ENCODE data around the gene C19orf38. TPM values are rescaled to one million over a fixed set of nuclear protein-coding genes. Genes with fewer than 3 reads are reported as not detected.

The C19orf38 gene
- total RNA-seq, 1 donor = under 0.01 TPM

DNA sequence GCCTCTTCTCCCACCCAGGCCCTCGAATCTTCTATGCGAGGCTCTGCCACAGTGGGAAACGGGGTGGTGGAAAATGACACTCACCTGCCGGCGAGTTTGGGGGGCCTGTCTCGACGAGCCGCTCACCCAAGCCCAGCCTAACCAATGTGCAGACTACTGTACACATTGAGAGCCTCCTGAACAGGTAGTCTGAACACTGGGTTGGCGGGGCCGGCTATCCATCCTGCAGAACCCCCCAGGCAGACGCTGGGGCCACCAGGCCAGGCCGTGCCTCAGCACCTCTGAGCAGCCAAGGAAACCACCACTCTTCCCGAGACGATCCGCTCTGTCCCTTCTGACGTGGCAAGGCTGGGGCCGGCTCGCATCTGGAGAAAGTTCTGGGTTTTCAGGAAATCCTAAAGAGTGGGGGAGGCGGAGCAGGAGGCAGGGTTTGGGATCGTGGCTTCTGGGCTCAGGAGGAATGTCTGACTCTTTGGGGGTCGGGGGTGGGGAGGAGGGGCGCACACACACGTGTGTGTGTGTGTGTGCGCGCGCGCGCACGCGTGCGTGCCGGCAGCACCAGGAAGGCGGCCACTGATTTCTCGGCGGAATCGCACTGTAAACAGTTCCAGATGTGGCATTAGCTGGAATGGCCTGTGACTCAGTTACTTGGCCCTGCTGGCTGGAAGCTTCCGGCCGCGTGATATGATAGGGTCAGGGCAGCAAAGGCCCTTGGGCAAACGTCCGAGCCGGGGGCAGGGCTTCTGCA is 30.8 kb upstream of the C19orf38 start:
- Histone ChIP-seq H3K4me3 (ENCODE audit: insufficient read depth, low read length) (peak overlapping the region; percentile 86), H2AFZ (ENCODE audit: low read length) (no peak overlapping the region), H3K4me1 (ENCODE audit: insufficient read depth, low read length) (peaks cover 46% of the 10 kb centered on the region), H3K79me2 (ENCODE audit: insufficient read depth, low read length) (peaks cover 34% of the 10 kb centered on the region), H3K27ac (ENCODE audit: low read depth, low read length) (peak overlapping the region; percentile 97), H3K36me3 (ENCODE audit: insufficient read depth, low read length) (peaks cover 61% of the 10 kb centered on the region), H3K4me2 (ENCODE audit: insufficient read depth, low read length) (peak overlapping the region; percentile 84), H3K27me3 (ENCODE audit: insufficient read depth, low read length) (no peaks in the 10 kb centered on the region), H3K9me3 (ENCODE audit: low read depth, low read length) (no peaks in the 10 kb centered on the region), H4K20me1 (ENCODE audit: insufficient read depth, low read length) (peaks cover 12% of the 10 kb centered on the region)
- TF ChIP-seq, protein P1, sequence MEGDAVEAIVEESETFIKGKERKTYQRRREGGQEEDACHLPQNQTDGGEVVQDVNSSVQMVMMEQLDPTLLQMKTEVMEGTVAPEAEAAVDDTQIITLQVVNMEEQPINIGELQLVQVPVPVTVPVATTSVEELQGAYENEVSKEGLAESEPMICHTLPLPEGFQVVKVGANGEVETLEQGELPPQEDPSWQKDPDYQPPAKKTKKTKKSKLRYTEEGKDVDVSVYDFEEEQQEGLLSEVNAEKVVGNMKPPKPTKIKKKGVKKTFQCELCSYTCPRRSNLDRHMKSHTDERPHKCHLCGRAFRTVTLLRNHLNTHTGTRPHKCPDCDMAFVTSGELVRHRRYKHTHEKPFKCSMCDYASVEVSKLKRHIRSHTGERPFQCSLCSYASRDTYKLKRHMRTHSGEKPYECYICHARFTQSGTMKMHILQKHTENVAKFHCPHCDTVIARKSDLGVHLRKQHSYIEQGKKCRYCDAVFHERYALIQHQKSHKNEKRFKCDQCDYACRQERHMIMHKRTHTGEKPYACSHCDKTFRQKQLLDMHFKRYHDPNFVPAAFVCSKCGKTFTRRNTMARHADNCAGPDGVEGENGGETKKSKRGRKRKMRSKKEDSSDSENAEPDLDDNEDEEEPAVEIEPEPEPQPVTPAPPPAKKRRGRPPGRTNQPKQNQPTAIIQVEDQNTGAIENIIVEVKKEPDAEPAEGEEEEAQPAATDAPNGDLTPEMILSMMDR (IDR thresholded peaks at IDR 0.05; ENCODE audit: extremely low read depth, low read depth, low read length) = no peak
- peak; percentile 98 for DNase-seq (ENCODE audit: insufficient read length, low spot score, missing footprints)

DNA sequence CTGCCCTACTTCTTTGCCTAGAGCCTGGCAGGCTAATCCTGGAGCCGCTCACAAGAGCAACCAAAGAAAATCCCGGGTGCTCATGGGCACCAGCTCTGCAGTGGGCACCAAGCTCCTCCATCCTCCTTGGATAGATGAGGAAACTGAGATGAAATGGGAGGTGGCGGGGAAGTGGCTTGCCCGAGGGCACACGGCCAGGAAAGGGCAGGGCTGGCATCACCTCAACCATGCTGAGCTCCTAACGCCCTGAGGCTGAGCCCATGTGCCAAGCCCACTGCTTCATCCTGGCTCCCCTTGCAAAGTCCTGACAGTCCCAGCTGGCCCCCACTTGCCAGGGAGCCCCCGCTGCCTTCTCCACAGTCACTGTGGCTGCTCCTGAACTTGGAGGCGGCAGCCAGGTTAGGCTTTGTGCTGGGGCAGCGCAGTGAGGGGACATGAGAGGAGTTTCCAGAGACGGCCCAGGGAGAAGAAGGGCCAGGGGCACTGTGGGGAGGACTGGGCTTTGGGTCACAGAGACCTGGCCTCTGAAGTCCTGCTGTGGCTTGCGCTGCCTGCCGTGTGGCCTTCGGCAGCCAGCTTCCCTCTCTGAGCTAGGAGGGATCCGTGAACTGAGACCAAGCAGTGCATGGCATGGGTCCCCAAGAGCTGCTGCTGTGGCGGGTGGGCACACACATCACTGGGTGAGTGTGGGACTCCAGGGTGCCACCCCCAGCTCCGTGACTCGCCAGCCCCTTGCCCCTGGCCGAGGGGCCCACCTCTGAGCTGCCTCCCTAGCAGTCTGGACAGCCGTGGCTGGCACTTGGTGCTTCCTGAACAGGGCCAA is 29.7 kb upstream of the C19orf38 start:
- Histone ChIP-seq H3K36me3 (ENCODE audit: insufficient read depth, low read length) (peaks cover 53% of the 10 kb centered on the region), H2AFZ (ENCODE audit: low read length) (no peak overlapping the region), H3K79me2 (ENCODE audit: insufficient read depth, low read length) (peaks cover 34% of the 10 kb centered on the region), H3K27ac (ENCODE audit: low read depth, low read length) (peak overlapping the region; percentile 97), H3K27me3 (ENCODE audit: insufficient read depth, low read length) (no peaks in the 10 kb centered on the region), H3K4me1 (ENCODE audit: insufficient read depth, low read length) (peaks cover 36% of the 10 kb centered on the region), H3K4me2 (ENCODE audit: insufficient read depth, low read length) (peak overlapping the region; percentile 13), H3K4me3 (ENCODE audit: insufficient read depth, low read length) (no peak overlapping the region), H3K9me3 (ENCODE audit: low read depth, low read length) (no peaks in the 10 kb centered on the region), H4K20me1 (ENCODE audit: insufficient read depth, low read length) (peaks cover 12% of the 10 kb centered on the region)
- DNase-seq (ENCODE audit: insufficient read length, low spot score, missing footprints) = peak; percentile 48
- TF ChIP-seq, protein P1 (IDR thresholded peaks at IDR 0.05; ENCODE audit: extremely low read depth, low read depth, low read length) = no peak

DNA sequence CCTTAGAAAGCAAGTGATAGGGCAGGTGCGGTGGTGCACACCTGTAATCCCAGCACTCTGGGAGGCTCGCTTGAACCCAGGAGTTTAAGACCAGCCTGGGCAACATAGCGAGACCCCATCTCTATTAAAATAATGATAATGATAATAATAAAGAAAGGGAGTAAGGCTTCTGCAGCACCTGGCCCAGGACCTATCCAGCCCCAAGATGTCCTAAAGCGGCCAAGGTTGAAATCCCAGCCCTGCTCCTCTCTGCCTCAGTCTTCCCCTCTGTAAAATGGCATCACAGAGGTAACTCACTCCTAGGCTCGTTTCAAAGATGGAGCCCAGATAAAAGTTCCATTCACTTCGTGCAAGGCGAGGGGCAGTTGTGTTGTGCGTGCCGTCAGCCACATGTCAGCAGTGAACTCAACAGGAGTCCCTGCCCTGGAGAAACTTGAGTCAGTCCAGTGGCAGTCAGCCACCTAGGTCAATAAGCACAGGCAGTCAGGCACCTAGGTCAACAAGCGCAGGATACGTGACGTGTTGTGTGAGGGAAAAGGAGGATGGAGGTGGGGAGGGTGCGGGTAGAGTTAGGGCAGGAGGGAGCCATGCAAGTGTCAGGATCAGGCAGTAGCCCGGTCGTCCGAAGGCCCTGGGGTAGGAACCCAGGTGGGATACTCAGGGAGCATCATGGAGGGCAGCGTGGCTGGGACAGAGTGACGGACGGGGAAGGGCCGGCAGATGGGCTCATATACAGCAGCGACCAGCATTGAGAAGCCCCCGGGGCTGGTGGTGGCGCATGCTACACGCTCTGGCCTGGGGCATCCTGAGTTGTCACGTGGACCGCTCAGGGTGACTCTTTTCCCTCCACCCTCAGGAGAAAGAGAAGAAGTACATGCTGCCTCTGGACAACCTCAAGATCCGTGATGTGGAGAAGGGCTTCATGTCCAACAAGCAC is 28.8 kb upstream of the C19orf38 start:
- peaks cover 30% of the 10 kb centered on the region for H3K79me2 ChIP-seq (ENCODE audit: insufficient read depth, low read length)
- H3K27me3 ChIP-seq (ENCODE audit: insufficient read depth, low read length) = no peaks in the 10 kb centered on the region
- H3K36me3 ChIP-seq (ENCODE audit: insufficient read depth, low read length) = peaks cover 53% of the 10 kb centered on the region
- DNase-seq (ENCODE audit: insufficient read length, low spot score, missing footprints) = no peak
- TF ChIP-seq, protein P1 (IDR thresholded peaks at IDR 0.05; ENCODE audit: extremely low read depth, low read depth, low read length) = no peak
- H2AFZ ChIP-seq (ENCODE audit: low read length) = no peak overlapping the region
- peaks cover 32% of the 10 kb centered on the region for H3K4me1 ChIP-seq (ENCODE audit: insufficient read depth, low read length)
- no peak overlapping the region for H3K4me2 ChIP-seq (ENCODE audit: insufficient read depth, low read length)
- H3K9me3 ChIP-seq (ENCODE audit: low read depth, low read length) = no peaks in the 10 kb centered on the region
- peak overlapping the region; percentile 97 for H3K27ac ChIP-seq (ENCODE audit: low read depth, low read length)
- no peak overlapping the region for H3K4me3 ChIP-seq (ENCODE audit: insufficient read depth, low read length)
- H4K20me1 ChIP-seq (ENCODE audit: insufficient read depth, low read length) = peaks cover 10% of the 10 kb centered on the region
